Measurements from ENCODE around the gene ULK3. TPM values are rescaled to one million over a fixed set of nuclear protein-coding genes. Genes with fewer than 3 reads are reported as not detected.

The ULK3 gene
- total RNA-seq, 1 experiment from 2014 or later, result 48.4 TPM

DNA sequence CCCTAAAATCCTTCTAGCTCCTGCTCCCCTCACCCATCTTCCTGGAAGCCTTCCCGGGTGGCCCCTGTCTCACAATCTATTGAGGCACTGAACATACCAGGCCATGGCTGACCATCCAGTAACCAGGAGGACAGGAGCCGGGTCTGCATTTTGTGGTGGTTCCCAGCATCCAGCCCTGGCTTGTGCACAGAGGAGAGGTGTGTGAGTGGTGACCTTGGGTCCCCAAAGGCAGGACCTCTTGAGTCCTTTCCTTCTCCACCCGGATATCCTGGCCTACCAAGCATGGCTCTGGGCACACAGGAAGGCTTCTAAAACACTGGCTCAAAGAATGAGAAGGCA lies 53.2 kb downstream of the ULK3 start:
- peaks cover 12% of the 10 kb centered on the region; the same call in 1 of the 2 replicates for H4K20me1 ChIP-seq (ENCODE audit: insufficient read depth)
- no peaks in the 10 kb centered on the region for H3K9me3 ChIP-seq (ENCODE audit: control insufficient read depth in 1 of 2, insufficient read depth in 1 of 2, low read depth in 1 of 2, low read length in 2 of 2)
- POLR2A ChIA-PET, result no interaction called here
- no peaks in the 10 kb centered on the region for H3K9me2 ChIP-seq (ENCODE audit: insufficient read depth)
- no peak overlapping the region for H3K4me2 ChIP-seq (ENCODE audit: low read length)
- no peak for TF ChIP-seq EGR1 (IDR thresholded peaks at IDR 0.05; ENCODE audit: low read depth)
- TF ChIP-seq POLR2AphosphoS5 (IDR thresholded peaks at IDR 0.05; ENCODE audit: low read depth, low read length), result no peak
- TF ChIP-seq SP1 (IDR thresholded peaks at IDR 0.05; ENCODE audit: low read depth), result no peak
- TF ChIP-seq TCF7L2 (IDR thresholded peaks at IDR 0.05; ENCODE audit: borderline replicate concordance, extremely low read depth, insufficient read depth, insufficient read length), result no peak
- no peak for TF ChIP-seq SIN3A (IDR thresholded peaks at IDR 0.05; ENCODE audit: low read depth)
- no peak for TF ChIP-seq RAD21 (IDR thresholded peaks at IDR 0.05; ENCODE audit: low read depth)
- no TSS peak for BruUV-seq (replicated peaks)
- H3K27me3 ChIP-seq (ENCODE audit: insufficient read depth, low read length), result no peaks in the 10 kb centered on the region
- H3K27ac ChIP-seq (ENCODE audit: low read depth, low read length), result 0 out of 2 replicates have a peak overlapping the region, but pooled peaks have one; percentile 21
- intact Hi-C loops (cut with micrococcal nuclease), result loop anchor here (10.0 kb wide), 1 partner anchor 415 kb away; the partner anchor contains the start of gene C15orf39
- DNase-seq (ENCODE audit: low read depth, low spot score), result no peak
- RAD21 ChIA-PET (ENCODE audit: low non-redundant PET in 1 of 2, low total read pairs in 2 of 2, uncharacterized antibody in 2 of 2, unreplicated experiment in 2 of 2), result no interaction called here
- H3K4me3 ChIP-seq (replicated peaks in 1 of 2; ENCODE audit: low read depth in 1 of 2, low read length in 2 of 2), result no peak overlapping the region
- H3K79me2 ChIP-seq (ENCODE audit: insufficient read depth, low read length), result peaks cover 88% of the 10 kb centered on the region
- CTCF ChIA-PET, result interaction anchor here (1.0 kb wide), 1 partner anchor 19 kb away, joined by 3 read pairs; no protein-coding TSS in a partner anchor
- peaks cover 0 to 1% of the 10 kb centered on the region in 2 experiments; a peak in 3 of 4 replicates for H3K36me3 ChIP-seq (ENCODE audit: control insufficient read depth in 1 of 2, insufficient read depth in 2 of 2, low read length in 2 of 2)
- H3K4me1 ChIP-seq (ENCODE audit: control insufficient read depth in 1 of 2, insufficient read depth in 2 of 2, low read length in 2 of 2), result peaks cover 11 to 30% of the 10 kb centered on the region in 2 experiments
- H3K9ac ChIP-seq (ENCODE audit: low read length), result no peak overlapping the region
- no peak for ATAC-seq
- no peak overlapping the region for H2AFZ ChIP-seq (ENCODE audit: low read depth, low read length, poor library complexity, severe bottlenecking)

DNA sequence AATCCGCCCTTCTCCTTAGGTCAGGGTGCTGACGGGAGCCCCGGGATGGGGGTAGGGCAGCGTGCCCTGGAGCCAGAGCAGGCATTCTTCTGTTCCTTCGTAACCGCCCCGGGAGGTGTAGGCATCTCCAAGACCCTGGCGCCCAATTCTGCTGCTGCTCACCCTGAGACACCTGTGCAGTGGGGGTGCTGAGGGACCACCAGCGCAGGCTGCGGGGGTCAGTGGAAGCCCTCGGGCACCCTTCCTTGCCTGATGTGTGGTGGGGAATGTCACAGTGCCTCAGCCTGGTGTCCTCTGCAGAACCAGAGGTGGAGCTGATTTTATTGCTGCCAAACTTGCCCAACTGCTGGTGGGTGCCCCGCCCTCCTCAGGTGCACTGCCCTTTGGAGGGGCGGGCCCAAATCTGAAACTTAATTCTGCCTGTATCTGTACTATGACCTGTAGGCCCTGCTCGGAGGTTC lies 53.8 kb downstream of the ULK3 start:
- intact Hi-C loops (cut with micrococcal nuclease), result loop anchor here (10.0 kb wide), 1 partner anchor 416 kb away; the partner anchor contains the start of gene C15orf39
- CTCF ChIA-PET, result interaction anchor here (1.0 kb wide), 1 partner anchor 18 kb away, joined by 3 read pairs; no protein-coding TSS in a partner anchor
- Histone ChIP-seq H3K36me3 (ENCODE audit: control insufficient read depth in 1 of 2, insufficient read depth in 2 of 2, low read length in 2 of 2) (peaks cover 0 to 5% of the 10 kb centered on the region in 2 experiments; a peak in 3 of 4 replicates), H3K79me2 (ENCODE audit: insufficient read depth, low read length) (peaks cover 93% of the 10 kb centered on the region), H3K9me2 (ENCODE audit: insufficient read depth) (no peaks in the 10 kb centered on the region), H3K4me1 (ENCODE audit: control insufficient read depth in 1 of 2, insufficient read depth in 2 of 2, low read length in 2 of 2) (peaks cover 11 to 30% of the 10 kb centered on the region in 2 experiments), H4K20me1 (ENCODE audit: insufficient read depth) (peaks cover 12% of the 10 kb centered on the region; the same call in 1 of the 2 replicates), H3K27me3 (ENCODE audit: insufficient read depth, low read length) (no peaks in the 10 kb centered on the region), H3K27ac (ENCODE audit: low read depth, low read length) (no peak overlapping the region), H3K9ac (ENCODE audit: low read length) (no peak overlapping the region), H3K9me3 (ENCODE audit: control insufficient read depth in 1 of 2, insufficient read depth in 1 of 2, low read depth in 1 of 2, low read length in 2 of 2) (no peaks in the 10 kb centered on the region), H2AFZ (ENCODE audit: low read depth, low read length, poor library complexity, severe bottlenecking) (no peak overlapping the region), H3K4me3 (replicated peaks in 1 of 2; ENCODE audit: low read depth in 1 of 2, low read length in 2 of 2) (no peak overlapping the region), H3K4me2 (ENCODE audit: low read length) (0 out of 2 replicates have a peak overlapping the region, but pooled peaks have one; percentile 2)
- no peak for DNase-seq (ENCODE audit: low read depth, low spot score)
- no TSS peak for BruUV-seq (replicated peaks)
- RAD21 ChIA-PET (ENCODE audit: low non-redundant PET in 1 of 2, low total read pairs in 2 of 2, uncharacterized antibody in 2 of 2, unreplicated experiment in 2 of 2), result no interaction called here
- POLR2A ChIA-PET, result no interaction called here
- ATAC-seq, result peak; percentile 66
- TF ChIP-seq RAD21 (IDR thresholded peaks at IDR 0.05; ENCODE audit: low read depth) (no peak), ZFX (IDR thresholded peaks at IDR 0.05) (no peak), POLR2A (IDR thresholded peaks at IDR 0.05; ENCODE audit: borderline replicate concordance, extremely low read depth, insufficient read depth, insufficient read length) (no peak), EGR1 (IDR thresholded peaks at IDR 0.05; ENCODE audit: low read depth) (no peak), ZNF274 (IDR thresholded peaks at IDR 0.05; ENCODE audit: low read depth, low read length) (no peak), SP1 (IDR thresholded peaks at IDR 0.05; ENCODE audit: low read depth) (no peak), JUND (IDR thresholded peaks at IDR 0.05) (no peak), ELF1 (IDR thresholded peaks at IDR 0.05; ENCODE audit: borderline replicate concordance, low read depth) (no peak), EZH2phosphoT487 (IDR thresholded peaks at IDR 0.05; ENCODE audit: borderline replicate concordance) (no peak), SRF (IDR thresholded peaks at IDR 0.05; ENCODE audit: low read depth) (no peak)
- TF ChIP-seq, protein P1, sequence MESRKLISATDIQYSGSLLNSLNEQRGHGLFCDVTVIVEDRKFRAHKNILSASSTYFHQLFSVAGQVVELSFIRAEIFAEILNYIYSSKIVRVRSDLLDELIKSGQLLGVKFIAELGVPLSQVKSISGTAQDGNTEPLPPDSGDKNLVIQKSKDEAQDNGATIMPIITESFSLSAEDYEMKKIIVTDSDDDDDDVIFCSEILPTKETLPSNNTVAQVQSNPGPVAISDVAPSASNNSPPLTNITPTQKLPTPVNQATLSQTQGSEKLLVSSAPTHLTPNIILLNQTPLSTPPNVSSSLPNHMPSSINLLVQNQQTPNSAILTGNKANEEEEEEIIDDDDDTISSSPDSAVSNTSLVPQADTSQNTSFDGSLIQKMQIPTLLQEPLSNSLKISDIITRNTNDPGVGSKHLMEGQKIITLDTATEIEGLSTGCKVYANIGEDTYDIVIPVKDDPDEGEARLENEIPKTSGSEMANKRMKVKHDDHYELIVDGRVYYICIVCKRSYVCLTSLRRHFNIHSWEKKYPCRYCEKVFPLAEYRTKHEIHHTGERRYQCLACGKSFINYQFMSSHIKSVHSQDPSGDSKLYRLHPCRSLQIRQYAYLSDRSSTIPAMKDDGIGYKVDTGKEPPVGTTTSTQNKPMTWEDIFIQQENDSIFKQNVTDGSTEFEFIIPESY (IDR thresholded peaks at IDR 0.05; ENCODE audit: extremely low read depth, insufficient replicate concordance, low read length), result no peak
- TF ChIP-seq, protein P2, sequence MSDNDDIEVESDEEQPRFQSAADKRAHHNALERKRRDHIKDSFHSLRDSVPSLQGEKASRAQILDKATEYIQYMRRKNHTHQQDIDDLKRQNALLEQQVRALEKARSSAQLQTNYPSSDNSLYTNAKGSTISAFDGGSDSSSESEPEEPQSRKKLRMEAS (IDR thresholded peaks at IDR 0.05), result no peak
- TF ChIP-seq, protein P3, sequence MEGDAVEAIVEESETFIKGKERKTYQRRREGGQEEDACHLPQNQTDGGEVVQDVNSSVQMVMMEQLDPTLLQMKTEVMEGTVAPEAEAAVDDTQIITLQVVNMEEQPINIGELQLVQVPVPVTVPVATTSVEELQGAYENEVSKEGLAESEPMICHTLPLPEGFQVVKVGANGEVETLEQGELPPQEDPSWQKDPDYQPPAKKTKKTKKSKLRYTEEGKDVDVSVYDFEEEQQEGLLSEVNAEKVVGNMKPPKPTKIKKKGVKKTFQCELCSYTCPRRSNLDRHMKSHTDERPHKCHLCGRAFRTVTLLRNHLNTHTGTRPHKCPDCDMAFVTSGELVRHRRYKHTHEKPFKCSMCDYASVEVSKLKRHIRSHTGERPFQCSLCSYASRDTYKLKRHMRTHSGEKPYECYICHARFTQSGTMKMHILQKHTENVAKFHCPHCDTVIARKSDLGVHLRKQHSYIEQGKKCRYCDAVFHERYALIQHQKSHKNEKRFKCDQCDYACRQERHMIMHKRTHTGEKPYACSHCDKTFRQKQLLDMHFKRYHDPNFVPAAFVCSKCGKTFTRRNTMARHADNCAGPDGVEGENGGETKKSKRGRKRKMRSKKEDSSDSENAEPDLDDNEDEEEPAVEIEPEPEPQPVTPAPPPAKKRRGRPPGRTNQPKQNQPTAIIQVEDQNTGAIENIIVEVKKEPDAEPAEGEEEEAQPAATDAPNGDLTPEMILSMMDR (IDR thresholded peaks at IDR 0.05 in 2 of 3, conservative IDR thresholded peaks at IDR 0.05 in 1 of 3; ENCODE audit: borderline replicate concordance in 1 of 3, insufficient read depth in 1 of 3, low read depth in 2 of 3, low read length in 2 of 3), result no peak
